Measurements from ENCODE around the gene E2F6. TPM values are rescaled to one million over a fixed set of nuclear protein-coding genes. Genes with fewer than 3 reads are reported as not detected.

Gene E2F6
- total RNA-seq, 4 donors from 2014 or later: 29.4 to 46.1 (median 36.2) TPM

- ATAC-seq (peak; percentile 34 to 52), DNase-seq (no peak)
- peak overlapping the region in 2 of 4 donors; percentile 5 to 22 for H3K27ac ChIP-seq
- H3K4me3 ChIP-seq: no peak overlapping the region
- in situ Hi-C loops (cut with MboI; ENCODE audit: low sequenced_read_pairs in 4 of 4) (loop anchor here in 3 of 4 donors (10.0 to 25.0 kb wide), 3 partner anchors 193 to 296 kb away; no protein-coding TSS in a partner anchor), intact Hi-C loops (cut with DNase I; ENCODE audit: low total_unique reads) (no loop called here)
- peaks cover 6 to 9% of the 10 kb centered on the region in 2 donors for H3K4me1 ChIP-seq
- H3K9me3 ChIP-seq: no peaks in the 10 kb centered on the region
- H3K27me3 ChIP-seq: no peaks in the 10 kb centered on the region
- no peaks in the 10 kb centered on the region for H3K36me3 ChIP-seq
- TF ChIP-seq POLR2A (IDR thresholded peaks at IDR 0.05) (no peak), CTCF (IDR thresholded peaks at IDR 0.05 in 4 of 5, conservative IDR thresholded peaks at IDR 0.05 in 1 of 5) (no peak)
Observed at GRCh38 chr2:11491348-11491933, 25.5 kb upstream of the E2F6 start.

GRCh38 chr2:11490194-11490593 lies 24.2 kb upstream of the E2F6 start:
- Histone ChIP-seq H3K36me3 (no peaks in the 10 kb centered on the region), H3K4me1 (peaks cover 6 to 9% of the 10 kb centered on the region in 2 donors), H3K9me3 (no peaks in the 10 kb centered on the region), H3K27ac (no peak overlapping the region), H3K27me3 (no peaks in the 10 kb centered on the region), H3K4me3 (no peak overlapping the region)
- ATAC-seq (no peak), DNase-seq (no peak)
- in situ Hi-C loops (cut with MboI; ENCODE audit: low sequenced_read_pairs in 4 of 4): loop anchor here in 3 of 4 donors (10.0 to 25.0 kb wide), 3 partner anchors 195 to 297 kb away; no protein-coding TSS in a partner anchor
- TF ChIP-seq POLR2A (IDR thresholded peaks at IDR 0.05): no peak
- no peak for TF ChIP-seq CTCF (IDR thresholded peaks at IDR 0.05 in 4 of 5, conservative IDR thresholded peaks at IDR 0.05 in 1 of 5)
- intact Hi-C loops (cut with DNase I; ENCODE audit: low total_unique reads): no loop called here

- intact Hi-C loops (cut with DNase I; ENCODE audit: low total_unique reads) (no loop called here), in situ Hi-C loops (cut with MboI; ENCODE audit: low sequenced_read_pairs in 4 of 4) (loop anchor here in 3 of 4 donors (25.0 kb wide), 2 partner anchors 198 to 298 kb away; no protein-coding TSS in a partner anchor)
- Histone ChIP-seq H3K27ac (no peak overlapping the region), H3K27me3 (no peaks in the 10 kb centered on the region), H3K4me1 (peaks cover 9 to 11% of the 10 kb centered on the region in 2 donors), H3K4me3 (no peak overlapping the region), H3K9me3 (no peaks in the 10 kb centered on the region), H3K36me3 (no peaks in the 10 kb centered on the region)
- TF ChIP-seq POLR2A (IDR thresholded peaks at IDR 0.05): no peak
- TF ChIP-seq CTCF (IDR thresholded peaks at IDR 0.05 in 4 of 5, conservative IDR thresholded peaks at IDR 0.05 in 1 of 5): no peak
- no peak for ATAC-seq
- no peak for DNase-seq
Observed at GRCh38 chr2:11488809-11489208, 22.8 kb upstream of the E2F6 start.

- in situ Hi-C loops (cut with MboI; ENCODE audit: low sequenced_read_pairs in 4 of 4) (loop anchor here in 3 of 4 donors (25.0 kb wide), 2 partner anchors 203 to 303 kb away; no protein-coding TSS in a partner anchor), intact Hi-C loops (cut with DNase I; ENCODE audit: low total_unique reads) (no loop called here)
- Histone ChIP-seq H3K4me1 (peaks cover 0 to 7% of the 10 kb centered on the region in 2 donors), H3K27ac (peak overlapping the region; percentile 49 to 78 (median 66)), H3K36me3 (no peaks in the 10 kb centered on the region), H3K4me3 (peak overlapping the region in 2 of 4 donors; percentile 54 to 60), H3K27me3 (no peaks in the 10 kb centered on the region), H3K9me3 (no peaks in the 10 kb centered on the region)
- ATAC-seq (no peak), DNase-seq (no peak)
- TF ChIP-seq POLR2A (IDR thresholded peaks at IDR 0.05) (no peak), CTCF (IDR thresholded peaks at IDR 0.05 in 4 of 5, conservative IDR thresholded peaks at IDR 0.05 in 1 of 5) (no peak)
Observed at GRCh38 chr2:11483806-11484617, 18.1 kb upstream of the E2F6 start.
